ENCODE measurements around the gene STOML3. TPM values are rescaled to one million over a fixed set of nuclear protein-coding genes. Genes with fewer than 3 reads are reported as not detected.

The STOML3 gene, protein sequence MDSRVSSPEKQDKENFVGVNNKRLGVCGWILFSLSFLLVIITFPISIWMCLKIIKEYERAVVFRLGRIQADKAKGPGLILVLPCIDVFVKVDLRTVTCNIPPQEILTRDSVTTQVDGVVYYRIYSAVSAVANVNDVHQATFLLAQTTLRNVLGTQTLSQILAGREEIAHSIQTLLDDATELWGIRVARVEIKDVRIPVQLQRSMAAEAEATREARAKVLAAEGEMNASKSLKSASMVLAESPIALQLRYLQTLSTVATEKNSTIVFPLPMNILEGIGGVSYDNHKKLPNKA
- not detected in 2 replicates for total RNA-seq

DNA sequence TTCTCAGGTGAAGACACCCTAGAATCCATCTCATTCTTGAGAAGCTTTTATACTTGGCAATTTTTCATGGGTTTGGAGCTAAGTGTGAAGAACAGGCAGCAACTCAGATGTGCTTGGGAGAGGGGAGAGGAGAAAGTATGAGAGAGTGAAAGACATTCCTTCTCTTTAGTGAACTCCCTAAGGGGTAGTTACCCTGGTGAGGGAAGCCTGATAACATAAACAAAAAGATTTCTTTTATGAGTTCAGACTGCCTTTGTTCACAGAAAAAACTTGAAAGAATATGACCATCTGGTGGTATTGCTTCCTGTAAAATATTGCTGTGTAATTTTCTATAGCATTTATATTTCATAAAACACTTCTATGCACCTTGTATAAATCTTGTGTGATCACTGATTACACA is at the start of gene STOML3:
Gene STOML3, minus strand, starts transcription at position 139 of the 400 bp plus-strand sequence. Its CDS starts 110 bp downstream, at position 29.

DNA sequence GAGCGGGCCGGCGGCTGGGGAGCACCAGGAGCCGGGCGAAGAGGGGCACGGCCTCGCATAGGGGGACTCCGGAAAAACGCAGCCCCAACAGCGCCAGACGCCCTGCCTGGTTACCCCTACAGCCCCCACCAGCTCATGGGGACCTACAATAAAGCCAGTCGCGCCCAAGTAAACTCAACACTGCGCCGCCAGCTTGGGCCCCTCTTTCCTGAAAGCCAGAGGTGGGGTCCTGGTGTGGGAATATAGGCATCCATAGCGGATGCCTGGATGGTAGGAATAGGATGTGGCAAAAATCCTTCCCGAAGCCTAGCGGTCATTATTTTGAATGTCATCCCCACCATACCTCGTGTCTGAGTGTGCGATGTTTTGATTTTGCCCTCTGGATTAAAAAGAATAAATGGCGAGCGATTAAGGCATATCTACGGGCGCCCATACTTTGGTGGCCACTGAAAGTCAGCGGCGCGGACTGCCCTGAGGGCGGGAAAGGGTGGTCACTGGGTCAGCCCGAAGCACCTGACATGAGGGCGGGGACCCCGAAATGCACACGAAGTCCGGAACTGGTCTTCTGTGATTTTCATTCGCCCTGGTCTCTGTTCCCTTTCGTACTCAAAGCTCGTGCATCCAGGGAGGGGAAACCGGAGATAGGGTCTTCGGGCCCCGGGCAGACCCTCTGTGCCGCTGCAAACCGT is 47.4 kb upstream of the STOML3 start, which contains the start of the genes NHLRC3 and PROSER1:
Gene NHLRC3, plus strand, starts transcription at position 577 of the 689 bp plus-strand sequence. CDS start 184 bp downstream, outside the sequence.
Gene PROSER1, minus strand, starts transcription at position 210 of the 689 bp plus-strand sequence. CDS start 847 bp downstream, outside the sequence.

Other genes starting within 250 kb of the STOML3 start
- 6.6 and 10.7 TPM in 2 replicates for gene PROSER1, start 47.3 kb upstream of the STOML3 start, total RNA-seq
- 4.3 and 6.2 TPM in 2 replicates for gene NHLRC3, start 47.6 kb upstream of the STOML3 start, total RNA-seq